GM18499 (cell line): ENCODE data around the gene RBM20.
"Not testable (repeated sequence)": the region's sequence is repeated elsewhere in the genome, so short reads cannot be mapped to it uniquely, and the experiment has no call there.

Source experiments
- ATAC-seq: cut with Tn5 transposase; IDR thresholded peaks from one replicate; pipeline ENCODE4 v1.9.1; 2021; ENCODE audit warnings: moderate number of reproducible peaks; ENCODE audit not compliant: insufficient read depth, unreplicated experiment

Gene RBM20

DNA sequence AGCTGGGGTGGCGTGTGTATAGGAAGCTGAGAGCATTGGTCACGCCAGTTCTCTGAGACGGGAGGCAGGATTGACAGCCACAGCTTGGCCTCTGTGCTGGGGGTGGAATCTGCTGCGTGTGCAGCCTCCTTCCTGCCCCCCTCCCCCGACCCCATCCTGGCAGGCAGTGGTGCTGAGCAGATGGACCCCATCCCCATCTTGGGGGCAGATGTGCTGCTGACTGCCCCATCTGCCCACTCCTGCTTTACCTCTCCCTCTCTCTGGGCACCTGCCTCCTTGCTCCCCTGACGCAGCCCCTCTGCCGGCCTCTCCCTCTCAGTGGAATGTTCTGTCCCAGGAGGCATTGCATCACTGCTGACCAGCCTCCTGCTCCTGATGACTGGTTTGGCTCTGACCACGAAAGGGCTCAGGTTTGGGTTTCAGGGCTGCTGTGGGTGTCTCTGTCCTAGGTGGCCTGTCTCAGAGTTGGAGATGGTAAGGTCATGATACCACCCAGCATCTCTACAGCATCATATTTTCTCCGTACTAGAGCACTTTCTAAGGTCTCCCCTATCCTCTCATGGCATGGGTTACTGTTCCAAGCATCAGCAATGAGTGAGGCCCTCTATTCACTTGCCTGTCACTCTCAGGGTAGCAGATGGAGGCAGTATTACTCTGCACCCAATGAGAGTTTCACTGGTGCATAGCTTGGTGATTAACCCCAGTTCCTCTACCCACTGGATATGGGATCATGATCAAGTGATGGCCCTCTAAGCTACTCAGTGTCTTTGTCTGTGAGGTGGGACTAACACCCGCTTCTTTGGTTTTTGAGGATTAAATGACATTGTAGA, 81.9 kb downstream of the RBM20 start:
- ATAC-seq: no peak

DNA sequence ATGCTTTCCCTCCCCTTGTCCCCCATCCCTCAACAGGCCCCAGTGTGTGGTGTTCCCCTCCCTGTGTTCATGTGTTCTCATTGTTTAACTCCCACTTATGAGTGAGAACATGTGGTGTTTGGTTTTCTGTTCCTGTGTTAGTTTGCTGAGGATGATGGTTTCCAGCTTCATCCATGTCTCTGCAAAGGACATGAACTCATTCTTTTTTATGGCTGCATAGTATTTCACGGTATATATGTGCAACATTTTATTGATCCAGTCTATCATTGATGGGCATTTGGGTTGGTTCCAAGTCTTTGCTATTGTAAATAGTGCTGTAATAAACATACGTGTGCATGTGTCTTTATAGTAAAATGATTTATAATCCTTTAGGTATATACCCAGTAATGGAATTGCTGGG, 83.6 kb downstream of the RBM20 start:
- ATAC-seq: not testable (repeated sequence)

GRCh38 chr10:110730345-110731050, 86.4 kb downstream of the RBM20 start:
- no peak for ATAC-seq

GRCh38 chr10:110733218-110733952, 89.2 kb downstream of the RBM20 start:
- no peak for ATAC-seq

- ATAC-seq: no peak
Observed at GRCh38 chr10:110735620-110736027, 91.5 kb downstream of the RBM20 start.

DNA sequence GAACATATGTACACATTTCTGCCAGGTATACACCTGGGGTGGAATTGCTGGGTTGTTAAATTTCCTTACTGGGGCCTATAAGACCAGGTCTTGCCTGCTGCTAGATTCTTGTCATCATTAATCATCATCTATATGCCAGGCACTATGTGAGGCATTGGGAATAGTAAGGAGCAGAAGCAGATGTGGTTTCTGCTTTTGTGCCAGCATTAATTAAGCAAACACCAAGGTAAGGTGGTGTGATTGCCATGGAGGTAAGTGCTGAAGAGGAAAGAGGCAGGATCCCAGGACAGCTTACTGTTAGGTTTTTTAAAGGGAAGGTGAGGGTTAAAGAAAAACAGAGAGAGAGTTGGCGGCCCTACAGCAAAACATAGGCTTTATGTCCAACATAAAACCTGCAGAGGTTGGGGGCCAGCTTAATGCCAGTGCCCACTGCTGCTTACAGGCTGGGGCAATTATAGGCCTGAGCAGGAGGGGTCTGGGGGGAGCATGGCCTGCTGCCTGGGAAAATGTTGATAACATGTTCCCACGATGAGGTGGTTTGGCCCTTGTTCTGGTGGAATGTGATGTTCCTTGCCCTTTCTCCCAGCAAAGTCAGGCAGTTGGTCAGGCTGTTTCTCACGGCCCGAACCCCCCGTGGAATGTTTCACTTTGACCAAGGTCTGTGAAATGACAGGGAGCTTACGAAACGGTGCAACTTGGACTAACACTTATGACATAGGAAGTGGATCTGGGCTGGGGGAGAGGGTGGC, 93.9 kb downstream of the RBM20 start:
- no peak for ATAC-seq

GRCh38 chr10:110739811-110740271, 95.7 kb downstream of the RBM20 start:
- ATAC-seq: no peak

GRCh38 chr10:110742801-110743200, 98.7 kb downstream of the RBM20 start:
- no peak for ATAC-seq

GRCh38 chr10:110744782-110745181, 100.6 kb downstream of the RBM20 start:
- no peak for ATAC-seq

DNA sequence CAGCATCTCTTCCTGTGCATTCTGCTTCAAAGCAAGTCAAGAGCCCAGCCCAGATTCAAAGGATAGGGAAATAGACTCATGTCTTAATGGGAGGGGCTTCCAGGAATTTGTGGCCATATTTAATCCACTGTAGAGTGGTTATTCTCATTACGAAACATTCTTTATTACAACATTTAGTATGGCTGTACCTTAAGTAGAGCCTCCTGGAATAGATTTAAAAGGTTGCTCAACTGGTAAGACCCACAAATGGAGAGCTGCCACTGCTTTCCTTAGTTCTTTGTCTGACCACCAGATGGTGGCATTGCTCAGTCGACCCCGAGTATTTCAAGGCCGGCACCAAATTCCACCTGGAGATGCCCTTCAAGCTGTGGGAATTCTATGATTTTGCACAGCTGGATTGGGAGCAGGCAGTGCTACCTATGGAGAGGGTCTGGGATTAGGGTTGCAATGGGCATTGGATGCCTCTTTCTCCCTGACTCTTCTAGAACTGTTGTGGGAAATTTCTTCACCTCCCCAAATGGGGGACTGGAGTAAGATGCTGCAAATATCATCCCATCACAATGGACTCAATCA, 102.2 kb downstream of the RBM20 start:
- no peak for ATAC-seq

DNA sequence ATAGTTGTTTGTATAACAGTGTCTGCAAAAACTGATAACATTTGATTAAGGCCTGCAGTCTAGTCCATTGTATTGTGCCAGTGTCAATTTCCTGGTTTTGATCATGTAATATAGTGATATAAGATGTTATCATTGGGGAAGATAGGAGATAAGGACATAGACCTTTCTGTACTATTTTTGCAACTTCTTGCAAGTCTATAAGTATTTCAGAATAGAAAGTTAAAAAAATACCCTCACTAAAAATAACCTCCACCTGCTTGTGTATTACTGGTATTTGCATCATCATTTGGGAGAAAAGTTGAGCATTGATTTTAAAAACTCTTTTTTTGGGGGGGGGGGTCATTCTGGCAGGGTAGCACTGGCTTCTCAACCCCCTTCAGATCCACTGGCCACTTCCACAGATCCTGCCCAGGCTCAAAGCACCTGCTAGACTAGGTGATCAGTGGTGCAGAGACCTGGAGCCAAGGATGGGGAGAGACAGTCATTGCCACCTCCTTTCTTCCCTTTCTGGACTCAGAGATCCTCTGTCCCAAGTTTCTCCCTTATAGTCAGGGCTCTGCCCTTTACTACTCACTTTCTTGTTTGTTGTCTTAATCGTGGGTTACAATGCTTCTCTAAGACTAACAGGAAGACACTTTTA, 103.0 kb downstream of the RBM20 start:
- ATAC-seq: no peak

DNA sequence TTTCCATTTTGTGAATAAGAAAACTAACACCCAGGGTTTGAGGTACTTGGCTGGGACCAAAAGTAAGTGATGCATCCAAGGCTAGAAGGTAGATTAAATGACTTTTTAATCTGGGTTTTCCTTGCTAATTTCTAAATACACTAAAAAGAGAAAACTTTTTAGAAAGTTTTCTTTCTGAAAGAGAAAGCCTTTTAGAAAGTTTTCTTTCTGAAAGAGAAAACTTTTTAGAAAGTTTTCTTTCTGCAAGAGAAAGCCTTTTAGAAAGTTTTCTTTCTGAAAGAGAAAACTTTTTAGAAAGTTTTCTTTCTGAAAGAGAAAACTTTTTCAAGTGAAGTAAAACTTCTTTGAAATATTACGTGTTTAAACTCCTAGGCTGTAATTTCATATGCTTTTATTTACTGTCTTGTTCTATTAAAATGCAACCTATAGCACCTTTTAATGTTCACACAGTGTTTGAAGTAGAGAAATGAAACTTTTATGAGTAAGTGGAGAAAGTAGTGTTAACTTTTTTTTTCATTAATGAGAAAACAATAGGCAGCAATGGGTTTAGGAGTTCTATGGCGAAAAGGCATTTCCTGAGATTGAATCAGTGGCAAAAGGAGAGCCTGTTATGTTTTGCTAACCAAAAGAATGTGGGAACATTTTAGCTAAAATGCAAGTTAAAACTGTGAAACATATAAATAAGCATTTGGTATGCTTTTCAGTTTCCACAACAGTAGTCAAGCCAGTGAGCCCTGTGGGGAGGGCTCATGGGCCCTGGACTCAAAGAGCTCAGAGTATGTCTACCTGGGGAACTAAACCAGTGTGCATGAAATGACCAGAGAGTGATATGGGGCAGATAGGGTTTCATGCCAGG, 103.7 kb downstream of the RBM20 start:
- no peak for ATAC-seq

GRCh38 chr10:110748970-110749369, 104.8 kb downstream of the RBM20 start:
- no peak for ATAC-seq

DNA sequence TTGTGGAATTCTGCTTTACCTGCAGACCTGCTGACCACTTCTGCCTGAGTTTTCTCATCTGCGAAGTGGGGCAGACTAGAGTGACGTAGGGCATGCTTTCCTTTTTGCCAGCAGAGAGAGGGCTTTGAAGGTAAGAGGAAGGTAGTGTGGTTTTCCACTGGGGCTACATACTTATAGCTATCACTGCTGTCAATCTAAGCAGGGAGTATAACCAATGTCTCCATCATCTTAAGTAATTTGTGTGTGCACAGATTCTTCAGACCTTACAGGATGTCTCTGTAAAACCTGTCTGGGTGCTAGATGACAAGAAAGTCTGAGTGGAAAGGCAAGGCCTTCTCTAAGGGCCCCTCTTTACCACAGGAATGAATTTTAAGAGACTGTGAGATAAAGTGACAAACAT, 106.8 kb downstream of the RBM20 start:
- ATAC-seq: no peak

GRCh38 chr10:110751850-110752249, 107.7 kb downstream of the RBM20 start:
- ATAC-seq: no peak

- no peak for ATAC-seq
Observed at GRCh38 chr10:110753462-110753861, 109.3 kb downstream of the RBM20 start.

DNA sequence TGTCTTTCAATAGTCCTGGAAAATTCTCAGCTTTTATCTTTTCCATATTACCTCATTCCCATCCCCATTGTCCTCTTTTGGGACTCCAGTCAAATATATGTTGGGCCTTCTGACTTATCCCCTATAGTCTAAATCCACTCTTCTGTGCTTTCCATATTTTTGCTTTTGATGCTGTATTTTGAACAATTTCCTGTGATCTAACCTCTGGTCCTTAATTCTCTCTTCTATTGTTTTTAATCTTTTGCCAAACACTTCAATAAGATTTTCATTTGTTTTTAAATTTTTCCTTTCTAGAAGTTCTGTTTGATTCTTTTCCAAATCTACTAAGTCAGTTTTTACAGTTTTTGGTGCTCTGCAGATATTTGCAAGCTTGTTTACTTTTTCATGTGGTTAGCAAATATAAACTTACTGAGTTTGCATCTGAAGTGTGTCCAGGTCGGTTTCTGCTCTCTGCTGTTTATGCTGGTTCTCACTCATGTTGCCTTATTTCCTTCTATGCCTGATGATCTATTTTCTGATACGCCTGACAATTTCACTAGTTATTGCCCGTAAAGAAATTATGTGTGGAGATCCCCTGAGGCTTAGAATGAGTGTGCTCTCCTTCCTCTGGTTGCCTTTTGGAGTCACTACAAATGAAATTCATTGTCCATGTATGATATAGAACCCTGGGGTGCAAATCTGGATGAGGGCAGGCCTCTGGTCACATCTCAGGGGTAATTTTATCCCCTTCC, 110.4 kb downstream of the RBM20 start:
- ATAC-seq: no peak

GRCh38 chr10:110755781-110756180, 111.6 kb downstream of the RBM20 start:
- ATAC-seq: no peak
